Right ventricle myocardium inferior (tissue), 1 donor: ENCODE data around the gene GMPPA. TPM values are rescaled to one million over a fixed set of nuclear protein-coding genes. Genes with fewer than 3 reads are reported as not detected.
A peak's percentile ranks its signal among the peaks of the same experiment; 100 is the strongest.

ENCODE experiments used
- ATAC-seq: fragments of 200-7000 bp; cut with Tn5 transposase; one replicate; pipeline ENCODE4 v1.9.1; 2020; ENCODE audit warnings: mild to moderate bottlenecking, moderate library complexity
- DNase-seq: peaks from one replicate; pipeline ENCODE4 v3.0.0; 2021; ENCODE audit errors: missing footprints
- intact Hi-C: fragments of 100-400 bp; cut with DNase I; formaldehyde crosslinking; loops from one replicate; pipeline ENCODE4 v1.11.0; 2022
- total RNA-seq: library from RNA; stranded (reverse); fragmentation: NEBNext Ultra II Directional; extraction: Animal tissue kit (Norgen Biotek cat#: 25700); gene quantifications from one replicate; pipeline ENCODE4 v1.2.1, GENCODE V29; 2021
- donor health status: DM: no; HTN: yes; CAD: no; lungs with severe emphysema.

The GMPPA gene
- total RNA-seq, 1 donor from 2014 or later, result 22.9 TPM

DNA sequence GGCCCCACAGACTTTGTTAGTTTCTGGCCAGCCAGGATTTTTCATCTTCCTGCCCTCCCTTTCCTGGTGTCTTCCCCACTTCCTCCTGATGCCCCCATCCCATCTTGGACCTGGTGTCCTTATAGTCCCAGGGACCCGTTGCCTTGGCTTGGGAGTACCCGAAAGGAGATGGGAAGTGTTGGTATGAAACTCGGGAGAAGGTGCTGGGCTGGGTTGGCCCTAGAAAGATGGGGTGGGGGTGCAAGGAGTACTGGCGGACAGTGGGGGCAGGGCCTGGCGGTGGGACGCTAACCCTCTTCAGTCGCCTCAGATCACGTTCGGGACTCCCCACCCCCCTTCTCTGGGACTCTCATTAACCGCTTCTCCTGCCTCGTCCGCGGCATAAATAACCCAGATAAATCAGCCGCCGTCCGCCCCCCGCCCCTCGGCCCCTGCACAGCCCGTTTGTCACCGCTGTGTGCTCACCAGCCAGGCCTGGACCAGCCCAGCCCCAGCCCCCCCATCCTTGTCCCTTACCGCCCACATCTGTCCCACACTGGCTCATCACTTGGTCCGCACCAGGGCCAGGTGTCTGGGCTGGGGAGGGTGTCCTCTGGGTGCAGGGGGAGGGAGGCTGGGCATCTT is 11.9 kb downstream of the GMPPA start:
- ATAC-seq, result no peak
- no peak for DNase-seq
- intact Hi-C loops, result no loop called here

DNA sequence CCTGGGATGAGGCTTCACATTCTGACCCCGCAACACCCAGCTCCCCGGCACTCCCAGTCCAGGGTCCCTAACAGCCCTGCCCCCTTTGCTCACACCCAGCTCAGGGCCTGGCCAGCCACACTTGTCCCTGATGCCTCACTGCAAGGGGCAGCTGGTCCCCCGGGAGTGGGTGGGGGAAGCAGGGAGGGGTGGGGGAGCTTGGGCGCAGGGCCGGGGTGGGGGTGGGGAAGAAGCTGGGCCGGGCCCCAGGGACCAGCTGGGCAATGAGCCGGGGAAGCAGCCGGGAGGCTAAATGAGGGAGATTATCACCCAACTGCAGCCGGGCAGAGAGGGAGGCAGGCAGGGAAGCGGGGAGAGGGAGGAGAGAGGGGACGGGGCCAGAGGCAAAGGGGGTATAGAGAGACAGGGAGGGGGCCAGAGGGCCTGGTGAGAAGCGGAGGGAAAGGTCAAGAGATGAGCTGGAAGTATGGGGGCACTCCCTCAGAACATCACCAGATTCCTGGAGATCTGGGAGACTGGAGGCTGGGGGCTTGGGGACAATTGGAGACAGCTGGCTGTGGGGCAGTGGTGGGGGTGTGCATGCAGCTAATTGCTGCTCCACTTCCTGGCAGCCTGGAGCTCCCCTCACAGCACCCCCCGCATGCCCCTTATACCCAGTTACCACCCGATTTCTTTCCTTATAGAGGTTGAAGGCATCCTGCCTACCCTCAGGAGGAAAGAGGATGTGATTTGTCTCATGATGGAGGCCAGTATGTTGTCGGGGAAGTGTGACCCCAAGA is 13.0 kb downstream of the GMPPA start:
- ATAC-seq, result no peak
- DNase-seq, result no peak
- intact Hi-C loops, result no loop called here

DNA sequence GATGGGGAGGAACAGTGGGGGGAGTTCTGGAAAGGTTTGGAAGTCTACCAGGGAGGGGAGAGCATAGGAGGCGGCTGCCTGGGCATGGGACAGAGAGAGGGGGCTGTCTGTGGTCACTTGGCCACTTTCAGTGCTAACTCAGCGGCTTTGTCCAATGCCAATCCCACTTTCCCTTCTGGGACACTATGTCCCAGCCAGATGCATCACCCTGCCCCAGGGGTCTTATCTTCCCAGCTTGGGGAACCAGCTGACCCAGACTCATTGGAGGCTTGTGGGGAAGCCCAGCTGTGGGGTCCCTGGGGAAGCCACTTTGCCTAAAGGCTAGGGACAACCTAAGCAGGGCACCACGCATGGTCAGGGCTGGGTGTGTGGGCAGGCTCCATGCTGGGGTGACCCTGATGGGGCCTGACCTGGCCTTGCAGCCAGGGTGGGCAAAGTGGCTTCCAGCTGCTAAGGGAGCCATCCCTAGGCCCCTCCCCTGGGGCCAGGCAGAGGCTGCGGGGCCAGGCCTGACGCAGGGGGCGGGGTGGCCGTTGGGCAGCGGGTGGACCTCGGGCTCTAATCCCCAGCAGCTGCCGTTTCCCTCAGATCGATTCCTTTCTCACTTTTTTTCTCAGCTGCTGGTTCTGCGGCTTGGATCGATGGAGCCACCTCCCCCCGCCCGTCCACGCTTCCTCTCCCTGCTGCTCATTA is 14.0 kb downstream of the GMPPA start:
- ATAC-seq, result no peak
- intact Hi-C loops, result no loop called here

DNA sequence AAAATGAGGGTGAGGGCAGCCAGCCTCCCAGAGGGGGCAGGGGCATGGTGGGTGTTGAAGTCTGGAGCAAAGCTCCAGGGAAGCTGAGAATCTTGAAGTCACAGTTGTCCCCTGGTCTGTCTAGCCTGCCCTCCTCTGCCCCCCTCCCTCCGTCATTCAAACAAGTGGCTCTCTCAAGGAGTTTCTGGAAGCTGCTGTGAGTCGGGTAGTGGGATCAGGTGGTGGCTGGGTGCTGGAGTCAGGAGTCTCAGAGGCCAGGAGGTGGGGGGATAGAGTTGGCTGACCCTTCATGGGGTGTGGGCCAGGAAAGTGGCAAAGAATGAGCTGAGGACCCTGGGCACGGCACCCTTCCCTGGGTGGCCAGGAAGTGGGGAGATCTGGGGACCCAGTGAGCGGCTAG is 15.1 kb downstream of the GMPPA start:
- no peak for ATAC-seq
- intact Hi-C loops, result no loop called here
- DNase-seq, result no peak

More for the DNA sequence above, 14.0 kb downstream of the GMPPA start:
- no peak for DNase-seq

DNA sequence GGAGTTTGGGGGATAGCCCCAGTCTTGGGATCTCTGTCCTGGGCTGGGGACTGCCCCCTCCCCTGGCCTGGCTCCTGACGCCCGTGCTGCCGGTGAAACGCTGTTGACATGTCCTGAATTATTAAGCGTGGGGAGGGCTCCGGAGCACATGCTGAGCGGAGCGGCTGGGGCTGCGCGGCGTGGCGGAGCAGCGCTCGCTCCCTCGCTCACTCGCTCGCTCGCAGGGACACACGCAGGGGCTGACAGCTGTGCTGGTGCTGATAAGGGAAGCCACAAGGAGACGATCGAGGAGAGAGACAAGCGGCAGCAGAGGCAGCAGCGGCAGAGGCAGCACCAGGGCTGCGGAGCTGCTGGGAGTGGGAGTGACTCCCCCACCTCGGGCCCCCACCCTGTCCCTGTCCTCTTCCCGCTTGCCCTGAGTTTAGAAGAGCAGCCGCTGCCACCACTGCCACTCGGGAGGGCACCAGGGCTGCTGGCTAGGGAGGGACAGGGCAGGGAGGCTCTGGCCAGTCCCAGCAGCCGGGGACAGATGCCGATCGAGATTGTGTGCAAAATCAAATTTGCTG is 15.6 kb downstream of the GMPPA start, which contains the start of gene ASIC4:
ASIC4 (plus strand) TSS at position 287 of the 566 bp plus-strand sequence; CDS start at position 530, 243 bp downstream.
- intact Hi-C loops, result no loop called here
- ATAC-seq, result peak; percentile 12
- no peak for DNase-seq

DNA sequence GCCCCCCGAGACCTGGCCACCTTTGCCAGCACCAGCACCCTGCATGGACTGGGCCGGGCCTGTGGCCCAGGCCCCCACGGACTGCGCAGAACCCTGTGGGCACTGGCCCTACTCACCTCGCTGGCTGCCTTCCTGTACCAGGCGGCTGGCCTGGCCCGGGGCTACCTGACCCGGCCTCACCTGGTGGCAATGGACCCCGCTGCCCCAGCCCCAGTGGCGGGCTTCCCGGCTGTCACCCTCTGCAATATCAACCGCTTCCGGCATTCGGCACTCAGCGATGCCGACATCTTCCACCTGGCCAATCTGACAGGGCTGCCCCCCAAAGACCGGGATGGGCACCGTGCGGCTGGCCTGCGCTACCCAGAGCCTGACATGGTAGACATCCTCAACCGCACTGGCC is 16.1 kb downstream of the GMPPA start:
- ATAC-seq (no peak), DNase-seq (no peak)
- intact Hi-C loops, result no loop called here

DNA sequence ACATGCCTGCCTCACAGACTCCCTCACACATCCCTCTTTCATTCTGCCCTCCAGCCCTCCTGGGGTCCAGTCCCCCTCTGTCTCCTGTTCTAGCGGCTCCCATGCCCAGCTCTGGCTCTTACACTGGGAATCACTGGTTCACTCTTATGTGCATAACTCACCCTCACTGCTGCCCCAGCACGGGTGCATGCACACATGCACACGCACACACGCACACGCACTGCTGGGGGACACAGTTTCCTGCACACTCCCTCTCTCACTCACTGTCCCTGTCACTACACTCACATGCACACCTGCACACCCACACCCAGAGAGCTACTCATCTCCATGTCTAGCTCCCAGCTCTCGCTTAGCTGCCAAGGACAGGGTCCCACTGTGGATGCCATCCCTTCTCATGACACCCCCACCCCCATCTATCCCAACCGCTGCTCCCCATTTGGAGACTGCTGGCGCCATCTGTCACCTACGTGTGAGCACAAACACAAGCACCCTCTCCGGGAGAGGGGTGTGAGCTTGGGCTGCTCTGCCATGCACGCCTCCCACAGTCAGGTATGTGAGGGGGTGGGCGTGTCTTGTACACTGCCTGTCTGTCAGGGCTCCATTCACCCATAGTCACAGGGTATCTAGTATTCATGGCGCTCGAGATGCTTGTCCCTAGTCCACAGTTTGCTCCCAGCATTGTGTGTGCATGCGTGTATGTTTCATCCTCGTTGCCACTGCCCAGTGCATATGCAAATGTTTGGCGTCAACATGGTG is 17.4 kb downstream of the GMPPA start:
- ATAC-seq, result no peak
- no peak for DNase-seq
- intact Hi-C loops, result no loop called here

DNA sequence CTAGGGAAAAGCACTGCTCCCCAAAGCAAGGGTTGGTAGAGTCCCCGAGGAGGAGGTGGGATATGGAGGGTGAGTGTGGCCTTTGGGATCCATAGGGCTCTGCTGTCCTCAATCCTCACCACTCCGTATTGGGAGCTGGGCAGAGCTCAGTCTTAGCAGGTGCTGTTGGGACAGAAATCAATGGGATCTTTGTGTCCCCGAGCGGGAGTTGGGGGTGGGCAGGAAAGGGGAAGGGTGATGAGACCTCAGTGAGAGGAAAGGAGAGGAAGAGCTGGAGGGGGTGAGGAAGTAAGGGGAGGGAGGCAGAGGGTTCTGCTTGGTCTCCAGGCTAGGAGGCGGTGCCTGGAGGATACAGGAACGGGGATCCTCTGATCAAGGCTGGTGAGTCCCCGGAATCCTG is 18.2 kb downstream of the GMPPA start:
- no peak for ATAC-seq
- no peak for DNase-seq
- intact Hi-C loops, result no loop called here

DNA sequence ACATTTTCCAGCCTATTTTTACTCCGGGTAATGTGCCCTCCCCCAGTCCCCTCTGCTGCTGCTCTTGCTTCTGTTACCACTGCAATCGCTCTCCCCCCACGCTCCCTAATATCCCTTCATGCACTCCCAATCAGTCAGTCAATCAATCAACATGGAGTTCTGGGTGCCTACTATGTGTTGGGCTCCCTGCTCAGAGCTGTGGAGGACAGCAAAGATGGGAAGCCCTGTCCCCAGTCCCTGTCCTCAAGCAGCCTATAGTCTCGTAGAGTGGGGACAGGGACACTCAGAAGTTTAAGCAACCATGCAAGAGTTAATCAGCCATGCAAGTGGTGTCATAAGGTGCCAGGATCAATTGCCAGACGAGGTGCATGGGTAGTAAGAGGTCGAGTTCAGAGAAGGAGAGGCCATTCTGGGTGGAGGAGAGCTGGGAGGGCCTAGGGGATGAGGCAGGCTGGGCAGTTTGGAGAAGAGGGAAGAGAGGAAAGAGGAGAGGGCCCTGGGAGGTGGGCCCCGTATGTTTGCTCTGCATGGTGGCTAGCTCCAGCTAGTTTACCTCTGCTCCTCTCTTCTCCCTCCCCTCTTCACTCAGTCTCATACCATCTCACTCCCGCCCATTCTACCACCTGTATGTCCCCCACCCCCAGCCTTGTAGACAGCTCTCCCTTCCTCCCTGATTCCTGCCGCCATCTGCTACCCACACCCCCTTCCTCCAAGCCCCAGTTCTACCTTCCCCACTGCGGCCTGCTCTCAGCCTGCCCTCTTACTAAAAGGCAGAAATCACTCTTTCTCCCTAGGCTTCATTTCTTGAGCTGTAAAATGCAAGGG is 19.5 kb downstream of the GMPPA start:
- intact Hi-C loops, result no loop called here

DNA sequence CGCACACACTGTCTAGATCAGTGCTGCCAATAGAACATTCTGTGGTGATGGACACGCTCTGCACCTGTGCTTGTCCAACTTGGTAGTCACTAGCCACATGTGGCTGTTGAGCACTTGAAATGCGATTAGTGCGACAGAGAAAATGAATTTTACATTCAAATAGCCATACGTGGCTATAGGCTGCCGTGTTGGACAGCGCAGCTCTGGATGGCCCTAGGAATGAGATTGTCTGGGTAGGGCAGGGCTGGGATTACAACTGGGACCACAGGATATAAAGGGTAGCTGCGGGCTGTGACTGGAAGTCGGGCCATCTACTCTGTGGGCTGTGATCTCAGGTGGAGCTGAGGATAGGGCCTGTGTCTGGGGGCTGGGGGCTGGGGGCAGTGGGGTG is 20.8 kb downstream of the GMPPA start:
- peak; percentile 14 for ATAC-seq
- DNase-seq, result no peak
- intact Hi-C loops, result no loop called here

More for the DNA sequence above, 19.5 kb downstream of the GMPPA start:
- DNase-seq (no peak), ATAC-seq (no peak)

DNA sequence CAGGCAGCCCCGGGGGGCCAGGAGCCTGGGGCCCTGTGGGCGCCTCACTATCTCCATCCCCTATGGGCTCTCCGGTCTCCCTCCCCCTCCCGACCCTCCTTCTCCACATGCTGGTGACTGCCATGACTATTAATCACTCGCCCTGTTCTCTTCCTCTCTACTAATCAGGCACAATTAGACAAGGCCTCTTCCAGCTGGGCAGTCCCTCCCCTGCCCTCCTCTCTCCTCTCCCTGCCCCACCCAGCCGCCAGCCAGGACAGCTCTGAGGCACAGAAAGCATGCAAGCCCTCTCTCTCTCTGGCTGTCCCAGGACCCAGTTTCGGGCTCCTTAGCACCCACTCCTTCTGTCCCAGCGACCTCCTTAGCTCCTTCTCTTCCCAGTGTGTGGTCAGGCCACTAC is 21.4 kb downstream of the GMPPA start:
- intact Hi-C loops, result no loop called here
- DNase-seq (no peak), ATAC-seq (no peak)

DNA sequence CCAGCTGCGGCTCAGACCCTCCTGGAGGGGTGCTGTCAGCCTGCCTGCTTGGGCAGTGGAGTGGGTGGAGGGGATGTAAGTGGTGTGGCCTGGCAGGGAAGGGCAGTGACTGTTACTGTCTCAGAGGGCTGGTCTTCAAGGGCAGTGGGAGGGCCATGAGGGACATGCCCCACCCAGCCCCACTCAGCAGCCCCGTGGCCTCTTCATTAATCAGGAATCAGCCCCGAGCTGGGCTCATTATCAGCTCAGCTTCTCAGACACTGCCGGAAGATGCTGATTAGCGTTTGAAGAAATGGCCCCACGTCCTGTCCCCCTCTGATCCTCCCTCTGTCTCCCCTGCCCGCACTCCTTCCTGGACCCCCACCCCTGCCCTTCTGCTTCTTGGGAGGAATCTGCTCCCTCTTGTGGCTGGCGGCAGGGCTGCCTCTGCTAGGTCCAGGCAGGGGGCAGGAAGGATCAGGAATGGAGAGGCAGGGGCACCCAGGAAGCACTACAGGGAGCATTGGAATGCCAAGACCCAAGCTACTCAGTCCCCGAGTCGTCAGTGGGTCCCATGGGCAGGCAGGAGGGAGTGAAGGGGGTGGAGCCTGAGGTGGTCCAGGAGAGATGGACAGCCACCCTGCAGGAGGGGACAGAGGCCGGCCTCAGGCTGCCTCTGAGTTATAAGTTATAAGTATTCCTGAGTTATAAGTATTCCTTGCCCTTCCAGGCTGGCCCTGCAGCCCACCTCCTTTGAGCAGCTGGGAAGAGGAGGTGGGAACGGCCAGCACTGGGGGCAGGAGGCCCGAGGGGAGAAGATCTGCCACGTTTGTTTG is 22.6 kb downstream of the GMPPA start:
- peak; percentile 41 for ATAC-seq

DNA sequence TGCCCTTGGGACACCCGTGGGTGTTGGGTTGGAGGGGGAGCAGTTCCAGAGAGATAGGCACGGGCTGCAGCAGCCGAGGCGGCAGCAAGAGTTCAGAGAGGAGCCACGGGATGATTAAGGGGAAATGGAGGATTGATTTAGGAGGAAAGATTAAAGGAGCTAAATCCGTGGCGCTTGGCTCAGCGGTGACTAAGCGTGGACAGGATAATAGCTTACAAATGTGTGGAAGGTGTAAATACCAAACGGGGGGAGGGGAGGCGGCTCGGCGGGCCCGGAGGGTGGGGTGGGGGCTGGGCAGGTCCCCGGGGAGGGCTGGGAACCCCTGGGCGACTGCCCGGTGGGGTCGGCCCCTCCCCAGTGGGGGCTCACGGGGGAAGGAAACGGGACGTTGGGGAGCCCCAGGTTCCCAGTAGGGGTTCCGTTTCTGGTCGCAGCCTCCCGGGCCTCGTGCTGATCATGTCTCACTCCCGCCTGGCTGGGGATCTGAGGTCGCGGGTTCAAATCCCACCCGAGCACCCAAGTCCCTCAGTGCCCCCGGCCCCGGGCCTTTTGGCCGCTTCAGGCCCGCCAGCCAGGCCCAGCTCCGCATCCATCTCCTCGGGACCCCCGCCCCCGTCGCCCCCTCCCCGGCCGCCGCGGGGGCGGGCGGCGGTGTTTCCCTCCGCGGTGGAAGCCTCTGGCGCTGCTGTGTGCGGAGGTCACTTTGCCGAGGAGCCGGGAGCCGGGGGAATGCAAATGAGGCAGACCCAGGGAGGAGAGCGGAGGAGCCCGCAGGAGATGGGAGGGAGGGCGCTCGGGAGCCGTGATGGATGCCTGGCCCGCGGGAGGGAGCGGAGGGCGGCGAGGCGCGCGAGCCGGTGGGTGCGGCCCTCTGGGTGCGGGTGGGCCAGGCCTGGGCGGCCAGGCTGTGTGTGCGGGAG is 23.7 kb downstream of the GMPPA start:
- intact Hi-C loops, result no loop called here
- ATAC-seq (no peak), DNase-seq (no peak)

More for the DNA sequence above, 22.6 kb downstream of the GMPPA start:
- intact Hi-C loops, result no loop called here
- DNase-seq, result no peak

DNA sequence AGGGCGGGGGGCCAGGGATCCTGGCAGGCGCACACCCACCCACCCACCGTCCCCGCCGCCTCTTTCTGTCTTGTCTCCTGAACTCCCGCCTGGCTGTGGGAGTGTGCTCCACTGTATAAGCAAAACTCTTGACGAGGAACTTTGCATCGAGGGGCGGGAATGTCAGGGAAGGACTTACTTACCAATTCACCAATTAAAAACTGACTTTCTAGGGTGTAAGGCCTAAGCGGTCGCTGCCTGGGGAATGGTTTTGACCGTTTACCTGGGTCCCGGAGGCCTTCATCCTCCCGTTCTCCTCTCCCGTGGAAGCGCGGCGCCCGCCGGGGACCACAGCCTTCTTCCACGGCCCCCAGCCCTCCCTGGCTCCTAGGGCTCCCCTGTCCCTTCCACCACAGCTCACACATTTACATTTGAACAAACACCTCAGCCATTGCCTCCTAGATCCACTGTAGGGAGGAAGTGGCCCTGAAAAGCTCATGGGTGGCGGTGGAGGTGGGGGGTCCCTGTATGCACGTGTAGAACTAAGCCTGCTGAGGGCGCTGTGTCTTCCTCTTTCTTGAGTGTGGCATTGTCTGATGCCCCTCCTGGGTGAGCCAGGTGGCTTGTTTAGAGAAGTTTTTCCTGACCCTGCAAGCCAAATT is 24.5 kb downstream of the GMPPA start:
- DNase-seq (no peak), ATAC-seq (no peak)
- intact Hi-C loops, result no loop called here

DNA sequence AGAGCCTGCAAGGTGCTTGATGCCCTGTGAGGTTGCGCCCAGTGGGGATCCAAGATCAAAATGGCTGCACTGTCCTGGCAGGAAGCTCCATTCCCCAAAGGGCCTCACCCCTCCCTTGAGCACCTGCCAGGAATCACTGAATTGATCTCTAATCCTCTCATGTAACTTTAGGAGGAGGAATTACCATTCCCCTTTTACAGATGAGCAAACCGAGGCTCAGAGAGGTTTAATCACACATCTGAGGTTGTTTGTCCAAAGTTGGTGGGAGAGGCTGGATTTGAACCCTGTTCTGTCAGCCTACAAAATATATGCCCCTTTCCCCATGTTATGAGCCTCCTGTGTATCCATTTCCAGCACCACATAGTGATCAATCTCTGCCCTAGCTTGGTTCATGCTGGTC is 26.1 kb downstream of the GMPPA start:
- DNase-seq (no peak), ATAC-seq (no peak)
- intact Hi-C loops, result no loop called here
